ENCODE measurements around the gene CASKIN1.

GRCh38 chr16:2223942-2224486 lies 27.6 kb upstream of the CASKIN1 start:
- TF ChIP-seq, protein P1, sequence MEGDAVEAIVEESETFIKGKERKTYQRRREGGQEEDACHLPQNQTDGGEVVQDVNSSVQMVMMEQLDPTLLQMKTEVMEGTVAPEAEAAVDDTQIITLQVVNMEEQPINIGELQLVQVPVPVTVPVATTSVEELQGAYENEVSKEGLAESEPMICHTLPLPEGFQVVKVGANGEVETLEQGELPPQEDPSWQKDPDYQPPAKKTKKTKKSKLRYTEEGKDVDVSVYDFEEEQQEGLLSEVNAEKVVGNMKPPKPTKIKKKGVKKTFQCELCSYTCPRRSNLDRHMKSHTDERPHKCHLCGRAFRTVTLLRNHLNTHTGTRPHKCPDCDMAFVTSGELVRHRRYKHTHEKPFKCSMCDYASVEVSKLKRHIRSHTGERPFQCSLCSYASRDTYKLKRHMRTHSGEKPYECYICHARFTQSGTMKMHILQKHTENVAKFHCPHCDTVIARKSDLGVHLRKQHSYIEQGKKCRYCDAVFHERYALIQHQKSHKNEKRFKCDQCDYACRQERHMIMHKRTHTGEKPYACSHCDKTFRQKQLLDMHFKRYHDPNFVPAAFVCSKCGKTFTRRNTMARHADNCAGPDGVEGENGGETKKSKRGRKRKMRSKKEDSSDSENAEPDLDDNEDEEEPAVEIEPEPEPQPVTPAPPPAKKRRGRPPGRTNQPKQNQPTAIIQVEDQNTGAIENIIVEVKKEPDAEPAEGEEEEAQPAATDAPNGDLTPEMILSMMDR (optimal IDR thresholded peaks at IDR 0.05 in 1 of 3, IDR thresholded peaks at IDR 0.05 in 1 of 3, conservative IDR thresholded peaks at IDR 0.05 in 1 of 3; ENCODE audit: extremely low read depth in 1 of 3, insufficient read depth in 2 of 3, low read length in 3 of 3): peak in 2 of 3 experiments; percentile 44 to 57
- no peak for TF ChIP-seq EZH2 (IDR thresholded peaks at IDR 0.05; ENCODE audit: low read length)

All from keratinocyte (primary cell).